BJ (cell line): ENCODE measurements around the gene USP8. TPM values are rescaled to one million over a fixed set of nuclear protein-coding genes. Genes with fewer than 3 reads are reported as not detected.

Experiments
- polyA plus RNA-seq: library from polyadenylated mRNA; depleted of rRNA; stranded (reverse); fragments of >200 nt; gene quantifications from 2 replicates; pipeline ENCODE4 v1.2.3, GENCODE V29; 2011; rRNA removed
- small RNA-seq: library from RNA; depleted of rRNA; stranded (forward); fragments of <200 nt; gene quantifications from one replicate; pipeline ENCODE3, GENCODE V24; 2012; ENCODE audit warnings: low replicate concordance, low read depth; ENCODE audit not compliant: insufficient read length

USP8 gene
- polyA plus RNA-seq, 1 experiment, result 35.2 TPM

Small RNAs within 50 kb of the gene (small RNA-seq; reads per million reads assigned to genes)
- not detected for gene RNA5SP395

Other genes with a start within 250 kb of the USP8 start
- gene SLC27A2, start 242.2 kb upstream of the USP8 start, polyA plus RNA-seq, result 0.22 and 0.34 TPM in 2 replicates
- not detected in 2 replicates for gene HDC, start 158.7 kb upstream of the USP8 start, polyA plus RNA-seq
- gene GABPB1, start 69.2 kb upstream of the USP8 start, polyA plus RNA-seq, result 17.1 and 21.9 TPM in 2 replicates
- 0.15 TPM in 1 of 2 replicates, not detected in the other for gene USP50, start 122.3 kb downstream of the USP8 start, polyA plus RNA-seq